Caco-2 (cell line): ENCODE measurements around the gene SRSF11. TPM values are rescaled to one million over a fixed set of nuclear protein-coding genes. Genes with fewer than 3 reads are reported as not detected.

Source experiments
- BruUV-seq: library from RNA; stranded (reverse); fragments of 400-500 nt; replicated peaks from 2 replicates; lab custom pipeline; 2021; lab: Mats Ljungman, UMichigan
- CTCF ChIA-PET: fragments of 300-600 bp; sonication (Branson Sonifier 250); formaldehyde crosslinking; loops from one replicate; lab custom pipeline; 2022; ENCODE audit warnings: antibody characterized with exemption; lab: Charles Lee
- POLR2A ChIA-PET: fragments of 300-600 bp; sonication (Branson Sonifier 250); formaldehyde crosslinking; loops from one replicate; lab custom pipeline; 2022; ENCODE audit warnings: antibody characterized with exemption; lab: Charles Lee
- DNase-seq, 2 experiments: peaks; one replicate each; pipeline versions ENCODE4 v3.0.0 to v3.0.0-alpha.2; 2020 to 2022
- H3K27me3 ChIP-seq: replicated peaks from 2 replicates; pipeline ENCODE4 v1.6.0; 2011; ENCODE audit warnings: low read length; ENCODE audit not compliant: control insufficient read depth, insufficient read depth
- H3K36me3 ChIP-seq: 2 replicates; pipeline ENCODE4 v1.5.1; 2011; ENCODE audit warnings: low read length; ENCODE audit not compliant: control insufficient read depth, insufficient read depth
- H3K4me1 ChIP-seq: fragments of 250-450 bp; sonication (Bioruptor Pico); 2 replicates; pipeline ENCODE4 v1.5.1; 2020; ENCODE audit warnings: mild to moderate bottlenecking
- H3K4me3 ChIP-seq: 2 replicates; pipeline ENCODE4 v1.5.1; 2011; ENCODE audit warnings: low read depth, mild to moderate bottlenecking, control low read depth, low read length
- H3K9me3 ChIP-seq: fragments of 250-450 bp; sonication (Bioruptor Pico); 2 replicates; pipeline ENCODE4 v1.5.1; 2020; ENCODE audit warnings: mild to moderate bottlenecking, moderate library complexity
- H3K27ac Mint-ChIP-seq: one replicate; pipeline ENCODE4 v1.8.0; 2022; ENCODE audit warnings: mixed read lengths; ENCODE audit not compliant: unreplicated experiment
- H3K27me3 Mint-ChIP-seq: one replicate; pipeline ENCODE4 v1.8.0; 2022; ENCODE audit warnings: mixed read lengths; ENCODE audit not compliant: insufficient read depth, unreplicated experiment
- H3K36me3 Mint-ChIP-seq: one replicate; pipeline ENCODE4 v1.8.0; 2022; ENCODE audit warnings: mild to moderate bottlenecking, mixed read lengths; ENCODE audit not compliant: insufficient read depth, unreplicated experiment
- H3K4me1 Mint-ChIP-seq: one replicate; pipeline ENCODE4 v1.8.0; 2022; ENCODE audit warnings: low read depth, mixed read lengths; ENCODE audit not compliant: unreplicated experiment
- H3K4me3 Mint-ChIP-seq: one replicate; pipeline ENCODE4 v1.8.0; 2022; ENCODE audit warnings: mild to moderate bottlenecking, moderate library complexity, mixed read lengths; ENCODE audit not compliant: unreplicated experiment
- H3K9me3 Mint-ChIP-seq: one replicate; pipeline ENCODE4 v1.8.0; 2022; ENCODE audit warnings: mixed read lengths; ENCODE audit not compliant: unreplicated experiment
- CTCF ChIP-seq, 2 experiments: fragments of 200-600 bp in 1 of 2; IDR thresholded peaks; 1 replicate in 1 of 2; 2 replicates in 1 of 2; pipeline versions ENCODE4 v1.5.1 to v1.8.0; 2011 to 2022; ENCODE audit warnings: antibody characterized with exemption in 1 of 2, control low read depth in 1 of 2, inconsistent platforms in 1 of 2, low read depth in 1 of 2, low read length in 1 of 2, mild to moderate bottlenecking in 1 of 2, moderate library complexity in 1 of 2; ENCODE audit not compliant: insufficient read depth in 1 of 2, severe bottlenecking in 1 of 2, unreplicated experiment in 1 of 2
- intact Hi-C: fragments of 100-400 bp; cut with micrococcal nuclease; formaldehyde crosslinking; loops from one replicate; pipeline ENCODE4 v1.10.0; 2022; ENCODE audit not compliant: unreplicated experiment
- total RNA-seq: library from RNA; stranded (reverse); gene quantifications from 2 replicates; pipeline ENCODE4 v1.2.3, GENCODE V29; 2022

Gene SRSF11
- total RNA-seq, 1 experiment from 2014 or later: 119 TPM

GRCh38 chr1:70265946-70266345 lies 44.8 kb downstream of the SRSF11 start:
- no peak for TF ChIP-seq CTCF (IDR thresholded peaks at IDR 0.05; ENCODE audit: insufficient read depth in 1 of 2, low read depth in 1 of 2, low read length in 1 of 2, severe bottlenecking in 1 of 2, unreplicated experiment in 1 of 2)
- Histone ChIP-seq H3K27me3 (no peaks in the 10 kb centered on the region), H3K4me1 (no peaks in the 10 kb centered on the region), H3K9me3 (no peaks in the 10 kb centered on the region), H3K36me3 (no peaks in the 10 kb centered on the region), H3K4me3 (no peak overlapping the region)
- Mint-ChIP-seq H3K27ac (no peak overlapping the region), H3K9me3 (no peaks in the 10 kb centered on the region), H3K27me3 (no peaks in the 10 kb centered on the region), H3K36me3 (peaks cover 14% of the 10 kb centered on the region), H3K4me3 (no peak overlapping the region), H3K4me1 (no peaks in the 10 kb centered on the region)
- no peak for DNase-seq
- BruUV-seq: no TSS peak
- ChIA-PET POLR2A (no interaction called here), CTCF (no interaction called here)
- intact Hi-C loops: no loop called here

DNA sequence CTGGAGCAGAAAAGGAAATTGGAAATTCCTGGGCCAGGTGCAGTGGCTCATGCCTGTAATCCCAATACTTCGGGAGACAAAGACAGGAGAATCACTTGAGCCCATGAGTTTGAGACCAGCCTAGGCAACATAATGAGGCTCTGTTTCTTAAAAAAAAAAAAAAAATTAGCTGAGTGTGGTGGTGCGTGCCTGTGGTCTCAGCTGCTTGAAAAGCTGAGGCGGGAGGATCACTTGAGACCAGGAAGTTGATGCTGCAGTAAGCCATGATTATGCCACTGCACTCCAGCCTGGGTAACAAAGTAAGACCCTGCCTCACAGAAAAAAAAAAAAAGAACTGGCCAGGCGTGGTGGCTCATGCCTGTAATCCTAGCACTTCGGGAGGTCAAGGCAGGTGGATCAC lies 56.7 kb downstream of the SRSF11 start:
- Histone ChIP-seq H3K36me3 (no peaks in the 10 kb centered on the region), H3K4me3 (no peak overlapping the region), H3K4me1 (no peaks in the 10 kb centered on the region), H3K27me3 (no peaks in the 10 kb centered on the region), H3K9me3 (no peaks in the 10 kb centered on the region)
- H3K27me3 Mint-ChIP-seq: no peaks in the 10 kb centered on the region
- H3K9me3 Mint-ChIP-seq: no peaks in the 10 kb centered on the region
- no peak for TF ChIP-seq CTCF (IDR thresholded peaks at IDR 0.05; ENCODE audit: insufficient read depth in 1 of 2, low read depth in 1 of 2, low read length in 1 of 2, severe bottlenecking in 1 of 2, unreplicated experiment in 1 of 2)
- peaks cover 15% of the 10 kb centered on the region for H3K4me1 Mint-ChIP-seq
- no peak overlapping the region for H3K4me3 Mint-ChIP-seq
- ChIA-PET CTCF (no interaction called here), POLR2A (no interaction called here)
- H3K27ac Mint-ChIP-seq: no peak overlapping the region
- H3K36me3 Mint-ChIP-seq: peaks cover 28% of the 10 kb centered on the region
- no TSS peak for BruUV-seq
- no peak for DNase-seq
- intact Hi-C loops: no loop called here

DNA sequence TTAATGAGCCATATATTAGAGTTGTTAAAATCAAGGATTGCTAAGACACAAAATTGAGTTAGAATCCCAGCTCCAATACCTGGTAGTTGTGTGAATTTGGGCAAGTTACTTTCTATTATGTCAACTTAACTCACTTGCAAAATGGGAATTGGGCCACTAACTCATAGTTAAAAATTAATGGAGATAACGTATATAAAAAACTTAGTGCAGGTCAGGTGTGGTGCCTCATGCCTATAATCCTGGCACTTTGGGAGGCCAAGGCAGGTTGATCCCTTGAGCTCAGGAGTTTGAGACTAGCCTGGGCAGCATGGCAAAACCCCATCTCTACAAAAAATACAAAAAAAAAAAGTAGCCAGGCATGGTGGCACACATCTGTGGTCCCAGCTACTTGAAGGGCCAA lies 57.5 kb downstream of the SRSF11 start:
- POLR2A ChIA-PET: no interaction called here
- Mint-ChIP-seq H3K36me3 (peaks cover 23% of the 10 kb centered on the region), H3K4me1 (peaks cover 15% of the 10 kb centered on the region), H3K27me3 (no peaks in the 10 kb centered on the region), H3K9me3 (no peaks in the 10 kb centered on the region), H3K27ac (no peak overlapping the region), H3K4me3 (no peak overlapping the region)
- intact Hi-C loops: no loop called here
- BruUV-seq: no TSS peak
- CTCF ChIA-PET: no interaction called here
- no peaks in the 10 kb centered on the region for H3K27me3 ChIP-seq
- no peak for DNase-seq
- no peak overlapping the region for H3K4me3 ChIP-seq
- TF ChIP-seq CTCF (IDR thresholded peaks at IDR 0.05; ENCODE audit: insufficient read depth in 1 of 2, low read depth in 1 of 2, low read length in 1 of 2, severe bottlenecking in 1 of 2, unreplicated experiment in 1 of 2): no peak
- no peaks in the 10 kb centered on the region for H3K36me3 ChIP-seq
- no peaks in the 10 kb centered on the region for H3K9me3 ChIP-seq
- H3K4me1 ChIP-seq: no peaks in the 10 kb centered on the region
